GM19468 (cell line): ENCODE measurements around the gene ST3GAL6.

ENCODE experiments used
- ATAC-seq: cut with Tn5 transposase; IDR thresholded peaks from one replicate; pipeline ENCODE4 v1.9.1; 2021; ENCODE audit warnings: mild to moderate bottlenecking, moderate library complexity, moderate number of reproducible peaks; ENCODE audit not compliant: unreplicated experiment; ENCODE audit errors: extremely low read depth

Gene ST3GAL6

GRCh38 chr3:98772022-98772421, 8.9 kb downstream of the ST3GAL6 start:
- no peak for ATAC-seq

DNA sequence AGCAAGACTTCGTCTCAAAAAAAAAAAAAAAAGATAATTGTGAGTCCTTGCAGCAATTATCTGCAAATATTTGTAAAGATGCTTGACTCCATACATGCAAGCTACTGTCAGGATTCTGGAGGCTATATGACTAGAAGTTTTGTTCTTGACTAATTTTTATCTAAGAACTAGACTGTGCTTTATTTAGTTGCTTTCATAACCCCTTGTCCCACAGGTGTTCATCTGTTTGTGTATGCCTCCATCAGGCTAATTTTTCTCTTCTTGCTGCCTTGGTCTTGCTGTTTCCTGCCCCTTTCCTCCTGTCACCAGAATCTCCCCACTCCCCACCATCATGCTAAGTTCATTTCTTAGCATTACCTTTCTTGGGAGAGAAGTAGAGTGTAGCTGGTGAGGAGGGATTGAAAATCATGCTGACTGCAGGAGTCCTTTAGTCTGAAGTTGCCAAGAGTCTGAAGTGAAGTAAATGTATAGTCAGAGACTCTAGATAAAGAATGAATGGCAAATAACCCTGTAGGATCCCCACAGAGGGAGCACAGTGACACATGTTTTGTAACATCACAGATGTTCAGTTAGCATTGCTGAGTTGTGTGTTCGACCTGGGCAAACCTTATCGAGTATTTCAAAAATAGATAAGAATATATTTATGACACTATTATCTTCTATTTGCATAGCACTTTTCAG, 12.5 kb downstream of the ST3GAL6 start:
- no peak for ATAC-seq

DNA sequence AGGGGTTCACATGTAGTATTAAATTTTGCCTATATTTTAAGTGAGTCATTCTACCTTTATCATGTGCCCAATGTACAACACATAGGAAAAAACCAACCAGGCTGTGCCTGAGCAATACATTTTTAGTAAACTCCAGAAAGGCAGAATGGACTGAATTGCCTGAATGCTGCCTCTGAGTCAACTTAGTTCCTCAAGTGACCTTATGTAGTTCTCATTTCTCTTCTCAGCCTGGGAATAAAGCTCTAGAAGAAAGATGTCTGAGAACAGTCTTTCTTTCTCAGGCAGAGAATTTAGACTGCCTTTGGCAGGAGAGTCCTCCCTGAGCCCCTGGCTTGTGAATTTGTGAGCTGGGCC, 13.0 kb downstream of the ST3GAL6 start:
- ATAC-seq = no peak

DNA sequence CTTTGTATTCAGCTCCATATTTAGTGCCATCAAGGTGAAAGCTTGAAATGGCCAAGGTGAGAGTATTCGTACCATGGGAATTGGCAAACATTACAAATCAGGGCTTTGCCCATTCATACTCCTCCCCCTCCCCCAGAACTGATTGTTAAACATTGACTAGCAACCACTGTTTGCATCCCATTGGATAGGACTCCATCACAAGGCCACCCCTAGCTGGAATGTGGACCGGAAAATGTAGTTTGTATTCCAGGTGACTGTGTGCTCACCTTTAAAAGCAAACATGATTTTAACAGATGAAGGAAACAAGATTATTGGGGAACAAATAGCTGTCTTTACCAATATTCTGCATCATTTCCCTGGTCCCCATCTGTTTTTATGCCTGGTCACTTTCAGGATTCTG, 14.1 kb downstream of the ST3GAL6 start:
- ATAC-seq = no peak

GRCh38 chr3:98777801-98778220, 14.7 kb downstream of the ST3GAL6 start:
- ATAC-seq = no peak

GRCh38 chr3:98778383-98778782, 15.2 kb downstream of the ST3GAL6 start:
- ATAC-seq = no peak

GRCh38 chr3:98778852-98779413, 15.8 kb downstream of the ST3GAL6 start:
- no peak for ATAC-seq

GRCh38 chr3:98779541-98780335, 16.6 kb downstream of the ST3GAL6 start:
- no peak for ATAC-seq

DNA sequence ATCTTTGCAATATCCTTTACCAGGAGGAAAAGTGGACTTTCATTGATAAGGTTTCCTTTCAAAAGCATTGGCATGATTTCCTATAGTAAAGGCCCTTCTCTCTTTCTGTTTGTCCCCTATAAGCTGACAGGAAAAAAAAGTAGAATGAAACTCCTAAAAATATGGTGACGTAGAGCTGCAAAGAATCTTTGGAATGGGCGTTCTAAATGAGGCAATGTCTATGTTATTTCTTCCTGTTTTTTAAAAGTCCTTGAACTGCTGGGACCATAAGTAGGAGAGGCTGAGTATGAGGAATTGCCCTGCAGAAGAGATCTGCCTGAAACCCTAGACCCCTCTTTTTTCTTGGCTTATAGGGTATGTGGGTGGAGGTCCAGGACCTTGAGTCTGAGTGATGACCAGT, 17.2 kb downstream of the ST3GAL6 start:
- no peak for ATAC-seq

DNA sequence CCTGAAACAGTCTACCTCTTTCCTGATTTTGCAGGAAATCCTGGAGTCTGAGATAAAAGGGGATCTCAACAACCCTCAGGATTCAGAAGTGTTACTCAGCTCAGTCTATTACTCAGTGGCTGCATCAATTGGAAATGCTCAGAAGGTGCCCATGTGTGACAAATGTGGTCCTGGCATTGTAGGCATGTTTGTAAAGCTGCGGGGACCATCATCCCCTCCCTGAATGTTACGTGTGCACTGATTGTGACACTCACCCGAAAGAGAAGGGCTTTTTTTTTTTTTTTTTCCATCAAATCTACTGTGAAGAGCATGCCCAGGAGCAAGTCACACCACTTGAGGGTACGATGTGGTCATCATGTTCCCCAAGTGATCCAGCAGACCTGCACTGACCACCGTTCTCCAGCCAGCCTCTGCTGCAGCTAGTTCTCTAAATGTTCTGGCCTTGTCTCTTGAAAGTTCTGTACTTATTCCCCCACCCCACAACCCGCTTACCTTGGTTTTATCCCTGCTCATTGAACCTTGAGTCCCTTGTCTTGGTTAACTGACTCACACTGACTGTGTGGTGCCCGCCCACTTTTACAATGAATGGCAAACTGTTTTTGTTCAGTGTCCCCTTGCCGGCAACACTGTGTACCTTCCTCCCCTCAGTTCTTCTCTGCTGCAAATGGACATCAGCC, 19.8 kb downstream of the ST3GAL6 start:
- ATAC-seq = no peak

- no peak for ATAC-seq
These were observed 20.9 kb downstream of the ST3GAL6 start for GRCh38 chr3:98784042-98784441.

GRCh38 chr3:98784666-98785600, 21.8 kb downstream of the ST3GAL6 start:
- no peak for ATAC-seq

DNA sequence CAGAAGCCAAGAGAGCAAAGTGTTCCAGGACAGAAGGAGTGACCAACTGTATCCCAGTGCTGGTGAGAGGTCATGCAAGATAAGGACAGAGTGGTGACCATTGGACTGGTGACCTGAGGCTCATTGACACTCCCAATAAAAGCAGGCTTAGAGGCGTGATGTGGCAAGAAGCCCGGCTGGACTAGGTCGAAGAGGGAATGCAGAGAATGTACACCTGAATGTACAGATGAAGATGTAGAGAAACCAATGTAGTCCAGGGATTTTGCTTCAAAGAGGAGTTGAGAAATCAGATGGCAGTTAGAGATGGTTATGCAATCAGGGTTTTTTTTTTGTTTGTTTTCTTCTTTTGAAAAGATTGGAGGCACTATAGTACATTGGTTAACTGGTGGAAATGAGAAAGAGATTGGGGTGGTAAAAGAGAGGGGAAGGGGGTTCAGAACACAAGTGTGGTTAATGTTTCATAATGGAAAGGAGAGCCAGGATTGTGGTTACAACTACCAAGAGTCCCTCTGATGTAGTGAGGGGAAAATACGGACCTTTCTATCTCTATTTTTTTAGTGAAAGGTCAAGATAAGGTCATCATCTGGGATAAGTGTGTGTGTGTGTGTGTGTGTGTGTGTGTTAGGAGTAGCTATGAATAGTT, 23.3 kb downstream of the ST3GAL6 start:
- ATAC-seq = no peak

DNA sequence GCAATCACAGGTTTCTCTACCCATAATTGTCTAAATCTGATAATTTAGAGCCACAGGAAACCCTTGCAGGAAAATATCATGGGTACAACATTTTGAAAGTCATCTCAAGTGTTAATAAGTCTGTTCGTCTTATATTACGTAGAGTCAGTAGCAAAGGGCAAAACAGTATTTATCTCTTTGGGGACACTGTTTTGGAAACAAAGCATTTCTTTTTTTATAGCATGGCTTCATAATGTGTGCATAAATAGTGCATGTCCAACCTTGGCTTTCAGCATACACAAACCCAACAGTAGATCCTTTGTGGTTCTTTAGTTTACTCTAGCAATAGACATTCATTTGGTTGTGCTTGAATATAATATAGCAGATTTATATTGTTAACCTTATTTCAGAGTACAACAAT, 24.0 kb downstream of the ST3GAL6 start:
- no peak for ATAC-seq

DNA sequence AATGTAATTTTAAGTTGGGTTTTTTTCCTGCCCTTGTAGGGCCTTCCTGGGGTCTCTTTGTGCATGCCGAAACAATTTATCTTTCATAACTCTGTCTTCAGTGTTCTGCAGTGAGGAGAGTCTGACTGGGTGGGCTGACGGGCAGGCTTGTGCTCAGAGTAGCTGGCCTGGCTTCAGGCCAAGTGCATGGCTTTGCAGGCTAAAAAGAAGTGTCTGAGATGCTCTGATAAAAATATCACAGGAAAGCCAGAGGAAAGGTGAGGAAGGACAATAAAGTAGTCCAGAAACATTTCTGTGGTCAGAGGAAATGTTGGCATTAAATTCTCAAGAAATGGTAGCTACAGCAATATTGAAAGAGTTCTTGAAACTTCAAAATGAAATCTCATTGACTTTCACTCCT, 25.5 kb downstream of the ST3GAL6 start:
- no peak for ATAC-seq

GRCh38 chr3:98791341-98792325, 28.5 kb downstream of the ST3GAL6 start:
- ATAC-seq = no peak

GRCh38 chr3:98793971-98794370, 30.8 kb downstream of the ST3GAL6 start:
- ATAC-seq = no peak

DNA sequence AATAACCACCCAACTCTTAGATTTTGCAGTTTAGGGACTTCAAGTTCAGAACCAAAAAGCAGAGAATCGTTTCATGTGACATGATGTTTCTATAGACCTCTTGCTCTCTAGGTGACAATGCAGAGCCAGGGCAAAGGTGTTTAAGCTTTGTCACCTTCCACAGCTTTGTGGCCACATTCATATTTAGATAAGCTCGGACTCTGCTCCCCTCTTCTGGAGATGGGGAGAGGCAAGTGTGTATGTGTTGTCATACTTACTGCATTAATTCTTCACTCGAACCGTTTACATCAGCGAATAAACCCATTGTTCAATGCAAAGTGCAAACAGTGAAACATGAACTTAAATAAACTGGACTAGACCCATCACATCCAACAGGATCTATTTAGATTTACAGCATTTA, 33.2 kb downstream of the ST3GAL6 start:
- ATAC-seq = no peak
